DND-41 (cell line): ENCODE data around the gene NMNAT2.

Source experiments
- ATAC-seq: fragments of 200-7000 bp; cut with Tn5 transposase; 3 replicates; pipeline ENCODE4 v1.9.1; 2021; ENCODE audit warnings: low read depth; ENCODE audit not compliant: insufficient read depth
- DNase-seq: peaks from one replicate; pipeline ENCODE4 v3.0.0-alpha.2; 2020
- H2AFZ ChIP-seq: 2 replicates; pipeline ENCODE4 v1.6.0; 2012; ENCODE audit warnings: low read depth, low read length
- H3K27ac ChIP-seq: 2 replicates; pipeline ENCODE4 v1.5.1; 2012; ENCODE audit warnings: low read length, inconsistent platforms
- H3K27me3 ChIP-seq: fragments of 200-600 bp; sonication (generic); 2 replicates; pipeline ENCODE4 v1.6.0; 2012; ENCODE audit warnings: low read length, mild to moderate bottlenecking, inconsistent platforms; ENCODE audit not compliant: insufficient read depth, poor library complexity
- H3K36me3 ChIP-seq: 2 replicates; pipeline ENCODE4 v1.5.1; 2012; ENCODE audit warnings: low read length, inconsistent platforms; ENCODE audit not compliant: insufficient read depth
- H3K4me1 ChIP-seq: 2 replicates; pipeline ENCODE4 v1.5.1; 2012; ENCODE audit warnings: mild to moderate bottlenecking, low read length; ENCODE audit not compliant: insufficient read depth
- H3K4me2 ChIP-seq: 2 replicates; pipeline ENCODE4 v1.6.0; 2012; ENCODE audit warnings: mild to moderate bottlenecking, moderate library complexity, low read length, inconsistent platforms; ENCODE audit not compliant: insufficient read depth
- H3K4me3 ChIP-seq, 2 experiments: fragments of 200-600 bp in 1 of 2; shearing (Covaris generic) in 1 of 2; 2 replicates each; pipeline ENCODE4 v1.5.1; 2012 to 2016; ENCODE audit warnings: inconsistent platforms in 2 of 2, low read length in 2 of 2, mild to moderate bottlenecking in 2 of 2, low read depth in 1 of 2, moderate library complexity in 1 of 2
- H3K79me2 ChIP-seq: 2 replicates; pipeline ENCODE4 v1.6.0; 2012; ENCODE audit warnings: low read length, inconsistent platforms; ENCODE audit not compliant: insufficient read depth
- H3K9ac ChIP-seq: 2 replicates; pipeline ENCODE4 v1.6.0; 2012; ENCODE audit warnings: low read depth, mild to moderate bottlenecking, inconsistent platforms, low read length, moderate library complexity
- H3K9me3 ChIP-seq: 2 replicates; pipeline ENCODE4 v1.5.1; 2012; ENCODE audit warnings: low read length, moderate library complexity, mild to moderate bottlenecking, inconsistent platforms; ENCODE audit not compliant: insufficient read depth, severe bottlenecking
- H4K20me1 ChIP-seq: 2 replicates; pipeline ENCODE4 v1.6.0; 2012; ENCODE audit warnings: low read length; ENCODE audit not compliant: insufficient read depth
- EZH2 ChIP-seq: IDR thresholded peaks from 3 replicates; pipeline ENCODE4 v1.6.1; 2012; ENCODE audit warnings: borderline replicate concordance, low read depth, mild to moderate bottlenecking, moderate library complexity, low read length, inconsistent platforms; ENCODE audit not compliant: severe bottlenecking
- TF ChIP-seq, protein P1 (sequence below): IDR thresholded peaks from 2 replicates; pipeline ENCODE4 v1.5.1; 2012; ENCODE audit warnings: borderline replicate concordance, low read length, moderate library complexity, mild to moderate bottlenecking; ENCODE audit not compliant: poor library complexity, severe bottlenecking; ENCODE audit errors: extremely low read depth

Gene NMNAT2

DNA sequence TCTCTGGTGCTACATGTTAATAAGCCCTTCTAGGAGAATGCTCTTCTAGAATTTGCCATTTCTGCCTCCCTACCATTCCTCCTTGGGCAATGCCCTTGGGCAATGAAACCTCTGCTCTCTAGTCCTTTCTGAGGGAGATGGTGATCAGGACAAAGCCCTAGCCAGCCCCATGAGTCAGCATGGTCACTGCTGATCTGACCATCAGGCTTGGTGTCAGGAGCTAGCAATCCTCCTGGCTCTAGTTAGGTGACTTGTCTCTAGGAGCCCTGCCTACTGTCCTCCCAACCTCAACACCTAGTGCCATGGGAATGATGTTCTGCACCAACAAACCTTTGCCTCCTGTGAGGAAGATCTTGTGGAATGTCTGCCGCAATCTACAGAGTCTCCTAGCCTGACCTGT, 89.8 kb downstream of the NMNAT2 start:
- DNase-seq = no peak
- H3K9me3 ChIP-seq = no peaks in the 10 kb centered on the region

DNA sequence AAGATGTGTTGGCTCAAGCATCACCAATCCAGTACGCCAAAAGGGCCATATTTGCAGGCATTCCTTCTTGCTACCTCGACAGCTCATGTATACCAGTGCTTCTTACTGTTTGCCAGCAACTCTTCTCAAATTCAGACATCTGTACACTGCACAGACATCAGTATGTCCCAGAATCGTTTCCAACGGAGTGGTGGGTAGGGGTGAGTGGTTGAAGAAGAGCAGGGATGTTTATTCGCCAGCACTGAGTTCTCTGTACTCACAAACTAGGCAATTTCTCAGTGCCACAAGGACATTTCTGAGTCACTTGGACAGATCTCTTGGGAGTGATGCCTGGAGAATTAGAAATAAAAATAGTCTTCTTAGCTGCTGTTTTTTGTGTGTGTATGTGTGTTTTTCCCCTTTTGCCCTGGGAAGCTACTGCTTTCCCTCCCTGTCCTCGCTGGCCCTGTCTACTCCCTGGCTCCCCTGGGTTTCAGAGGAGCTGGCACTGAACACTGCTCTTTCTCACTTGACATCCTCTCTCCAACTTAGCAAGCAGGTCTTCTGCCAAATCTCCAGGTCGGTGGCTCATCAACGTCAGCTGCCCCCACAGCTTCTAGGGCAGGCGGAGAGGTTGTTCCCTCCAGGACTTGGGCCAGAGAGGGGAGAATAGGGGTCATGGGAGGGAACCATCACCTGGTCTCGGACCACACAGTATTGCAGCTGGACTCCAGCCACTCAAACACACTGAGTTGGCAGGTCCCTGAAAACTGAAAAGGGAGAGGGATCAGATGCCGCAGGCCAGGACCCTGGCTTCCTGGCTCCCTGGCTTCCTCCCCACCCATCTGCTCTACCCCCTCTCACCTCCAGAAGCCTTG, 90.5 kb downstream of the NMNAT2 start:
- H2AFZ ChIP-seq = no peak overlapping the region
- H3K27ac ChIP-seq = no peak overlapping the region
- no peaks in the 10 kb centered on the region for H4K20me1 ChIP-seq
- ATAC-seq (no peak), DNase-seq (no peak)
- H3K4me2 ChIP-seq = no peak overlapping the region
- H3K36me3 ChIP-seq = no peaks in the 10 kb centered on the region
- H3K4me3 ChIP-seq = no peak overlapping the region
- H3K9ac ChIP-seq = no peak overlapping the region
- H3K79me2 ChIP-seq = no peaks in the 10 kb centered on the region
- TF ChIP-seq, protein P1, sequence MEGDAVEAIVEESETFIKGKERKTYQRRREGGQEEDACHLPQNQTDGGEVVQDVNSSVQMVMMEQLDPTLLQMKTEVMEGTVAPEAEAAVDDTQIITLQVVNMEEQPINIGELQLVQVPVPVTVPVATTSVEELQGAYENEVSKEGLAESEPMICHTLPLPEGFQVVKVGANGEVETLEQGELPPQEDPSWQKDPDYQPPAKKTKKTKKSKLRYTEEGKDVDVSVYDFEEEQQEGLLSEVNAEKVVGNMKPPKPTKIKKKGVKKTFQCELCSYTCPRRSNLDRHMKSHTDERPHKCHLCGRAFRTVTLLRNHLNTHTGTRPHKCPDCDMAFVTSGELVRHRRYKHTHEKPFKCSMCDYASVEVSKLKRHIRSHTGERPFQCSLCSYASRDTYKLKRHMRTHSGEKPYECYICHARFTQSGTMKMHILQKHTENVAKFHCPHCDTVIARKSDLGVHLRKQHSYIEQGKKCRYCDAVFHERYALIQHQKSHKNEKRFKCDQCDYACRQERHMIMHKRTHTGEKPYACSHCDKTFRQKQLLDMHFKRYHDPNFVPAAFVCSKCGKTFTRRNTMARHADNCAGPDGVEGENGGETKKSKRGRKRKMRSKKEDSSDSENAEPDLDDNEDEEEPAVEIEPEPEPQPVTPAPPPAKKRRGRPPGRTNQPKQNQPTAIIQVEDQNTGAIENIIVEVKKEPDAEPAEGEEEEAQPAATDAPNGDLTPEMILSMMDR = no peak
- no peak for TF ChIP-seq EZH2
- H3K9me3 ChIP-seq = no peaks in the 10 kb centered on the region
- peaks cover 14% of the 10 kb centered on the region for H3K27me3 ChIP-seq
- no peaks in the 10 kb centered on the region for H3K4me1 ChIP-seq

More for the DNA sequence above, 89.8 kb downstream of the NMNAT2 start:
- TF ChIP-seq, protein P1 = no peak
- TF ChIP-seq EZH2 = no peak
- Histone ChIP-seq H3K36me3 (no peaks in the 10 kb centered on the region), H3K9ac (no peak overlapping the region), H3K4me3 (no peak overlapping the region), H3K4me1 (no peaks in the 10 kb centered on the region), H4K20me1 (no peaks in the 10 kb centered on the region), H2AFZ (no peak overlapping the region), H3K27me3 (peaks cover 14% of the 10 kb centered on the region), H3K4me2 (no peak overlapping the region), H3K79me2 (no peaks in the 10 kb centered on the region), H3K27ac (no peak overlapping the region)
- ATAC-seq = no peak

DNA sequence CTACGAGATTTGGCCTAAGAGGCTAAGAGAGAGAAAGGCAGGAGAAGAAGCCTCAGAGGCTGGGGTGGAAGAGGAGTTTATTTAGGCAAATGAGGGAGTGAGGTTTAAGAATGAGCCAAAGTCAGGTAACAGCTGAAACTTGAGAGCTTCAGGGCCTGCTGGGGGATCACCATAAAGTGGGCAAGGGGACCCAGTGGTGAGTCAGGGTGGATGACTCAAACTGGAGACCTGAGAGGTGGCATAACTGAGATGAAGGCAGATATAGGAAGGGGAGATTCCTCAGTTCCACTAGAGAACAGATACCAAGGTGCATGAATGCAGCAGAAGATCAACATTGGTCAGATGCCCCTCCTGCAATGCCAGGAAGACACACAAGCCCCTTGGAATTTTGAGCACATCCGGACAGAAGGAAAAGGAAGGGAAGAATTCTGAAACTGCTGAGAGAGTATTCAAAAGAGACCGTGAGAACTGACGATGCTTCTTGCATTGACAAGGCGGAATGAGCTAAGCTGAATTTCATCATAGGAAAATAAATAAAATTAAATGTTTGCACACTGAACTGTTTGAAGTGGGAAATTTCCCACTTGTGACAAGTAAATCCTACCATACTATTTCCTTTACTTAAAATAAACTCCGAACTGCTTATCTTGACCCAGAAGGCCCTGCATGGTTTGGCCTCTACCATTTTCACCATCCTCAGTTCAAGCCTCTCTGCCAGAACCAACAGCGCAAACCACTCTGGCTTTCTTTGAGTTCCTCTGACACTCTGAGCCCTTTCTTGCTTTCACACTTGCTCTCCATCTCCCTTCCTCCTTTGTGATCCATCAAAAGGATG, 94.1 kb downstream of the NMNAT2 start:
- Histone ChIP-seq H3K79me2 (no peaks in the 10 kb centered on the region), H3K27me3 (peaks cover 8% of the 10 kb centered on the region), H3K36me3 (no peaks in the 10 kb centered on the region), H3K4me2 (no peak overlapping the region), H3K9me3 (no peaks in the 10 kb centered on the region), H2AFZ (no peak overlapping the region), H4K20me1 (no peaks in the 10 kb centered on the region), H3K4me3 (no peak overlapping the region), H3K27ac (no peak overlapping the region), H3K9ac (no peak overlapping the region), H3K4me1 (no peaks in the 10 kb centered on the region)
- DNase-seq (no peak), ATAC-seq (no peak)
- no peak for TF ChIP-seq EZH2

DNA sequence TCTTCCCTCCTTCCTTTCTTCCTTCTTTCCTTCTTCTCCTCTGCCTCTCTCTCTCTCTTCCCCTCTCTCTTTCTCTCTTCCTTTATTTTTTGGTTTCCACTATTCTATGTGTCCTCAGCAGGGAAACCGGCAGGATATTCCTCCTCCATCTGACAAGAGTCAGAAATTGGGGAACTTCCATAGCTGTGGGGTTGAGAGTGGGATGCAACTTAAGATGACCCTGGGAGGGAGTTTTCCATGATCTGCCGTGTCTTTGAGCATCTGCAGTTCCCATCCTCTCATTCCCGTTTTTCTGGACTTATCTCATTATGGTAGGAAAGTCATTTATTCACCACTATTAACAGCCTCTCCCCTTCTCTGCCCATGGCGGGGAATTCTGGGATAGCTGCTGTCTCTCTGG, 98.6 kb downstream of the NMNAT2 start:
- no peaks in the 10 kb centered on the region for H3K4me1 ChIP-seq
- no peak for DNase-seq
- ATAC-seq = no peak

More for the DNA sequence above, 98.6 kb downstream of the NMNAT2 start:
- Histone ChIP-seq H3K79me2 (no peaks in the 10 kb centered on the region), H3K4me3 (no peak overlapping the region), H3K36me3 (no peaks in the 10 kb centered on the region), H2AFZ (no peak overlapping the region), H3K27ac (no peak overlapping the region), H3K9me3 (no peaks in the 10 kb centered on the region), H3K27me3 (peaks cover 6% of the 10 kb centered on the region), H4K20me1 (no peaks in the 10 kb centered on the region), H3K4me2 (no peak overlapping the region), H3K9ac (no peak overlapping the region)
- TF ChIP-seq EZH2 = no peak
- TF ChIP-seq, protein P1 = no peak
